K562 (cell line): ENCODE results near the gene NOLC1. TPM values are rescaled to one million over a fixed set of nuclear protein-coding genes. Genes with fewer than 3 reads are reported as not detected.

ENCODE experiments used
- CBX8 ChIP-seq: fragments of 200-600 bp; sonication (generic); IDR thresholded peaks from 2 replicates; pipeline ENCODE4 v1.6.1; 2012; ENCODE audit warnings: borderline replicate concordance, mixed run types, low read depth, mild to moderate bottlenecking, moderate library complexity, mixed read lengths, low read length, control low read depth, inconsistent platforms; ENCODE audit not compliant: poor library complexity, severe bottlenecking; ENCODE audit errors: extremely low read depth
- COPS2 ChIP-seq: fragments of 450-650 bp; conservative IDR thresholded peaks from 2 replicates; pipeline ENCODE4 v1.6.1; 2016; ENCODE audit warnings: mild to moderate bottlenecking, moderate library complexity
- E2F1 ChIP-seq: sonication (generic); formaldehyde crosslinking; IDR thresholded peaks from 2 replicates; pipeline ENCODE4 v1.8.1; 2023; ENCODE audit warnings: mild to moderate bottlenecking, missing genetic modification reagents, moderate library complexity
- EP400 ChIP-seq: fragments of 450-650 bp; IDR thresholded peaks from 2 replicates; pipeline ENCODE4 v1.6.1; 2017; ENCODE audit warnings: antibody characterized with exemption, mild to moderate bottlenecking, moderate library complexity
- ERF ChIP-seq: fragments of 450-650 bp; formaldehyde crosslinking; IDR thresholded peaks from 2 replicates; pipeline ENCODE4 v1.4.0; 2020; ENCODE audit warnings: mild to moderate bottlenecking, mixed read lengths
- FOXM1 ChIP-seq, 2 experiments: fragments of 450-650 bp in 1 of 2; sonication (generic) in 1 of 2; formaldehyde crosslinking in 1 of 2; IDR thresholded peaks; 2 replicates each; pipeline versions ENCODE4 v1.6.1 to v1.9.0; 2017 to 2022; ENCODE audit warnings: low read depth in 2 of 2, mild to moderate bottlenecking in 2 of 2, missing genetic modification reagents in 1 of 2, moderate library complexity in 1 of 2
- HOXB6 ChIP-seq: fragments of 250-450 bp; sonication (Bioruptor Pico); IDR thresholded peaks from 2 replicates; pipeline ENCODE4 v1.5.1; 2022; ENCODE audit warnings: mild to moderate bottlenecking, borderline replicate concordance
- MEF2D ChIP-seq: conservative IDR thresholded peaks from 2 replicates; pipeline ENCODE4 v1.6.1; 2016; ENCODE audit warnings: low read depth, missing genetic modification characterization, missing compliant biosample characterization
- PHF20 ChIP-seq: fragments of 450-650 bp; IDR thresholded peaks from 2 replicates; pipeline ENCODE4 v1.6.1; 2018; ENCODE audit not compliant: partially characterized antibody
- PTTG1 ChIP-seq: fragments of 450-650 bp; IDR thresholded peaks from 2 replicates; pipeline ENCODE4 v1.6.1; 2016; ENCODE audit warnings: low read depth, mild to moderate bottlenecking, missing genetic modification characterization, missing compliant biosample characterization
- SFPQ ChIP-seq: fragments of 200-400 bp; formaldehyde crosslinking; IDR thresholded peaks from 2 replicates; pipeline ENCODE4 v1.6.1; 2017; ENCODE audit warnings: mild to moderate bottlenecking, low read depth, low read length, moderate library complexity
- SMARCA4 ChIP-seq: fragments of 450-650 bp; IDR thresholded peaks from 2 replicates; pipeline ENCODE4 v1.6.1; 2016
- ZEB2 ChIP-seq: fragments of 450-650 bp; IDR thresholded peaks from 2 replicates; pipeline ENCODE4 v1.6.1; 2016
- ZNF507 ChIP-seq: conservative IDR thresholded peaks from 2 replicates; pipeline ENCODE4 v1.6.1; 2017; ENCODE audit warnings: missing genetic modification characterization, missing compliant biosample characterization
- ZNF696 ChIP-seq: fragments of 250-450 bp; sonication (Bioruptor Pico); conservative IDR thresholded peaks from 2 replicates; pipeline ENCODE4 v1.4.0; 2020; ENCODE audit warnings: mild to moderate bottlenecking, moderate library complexity
- polyA plus RNA-seq, 8 experiments: library from polyadenylated mRNA; depleted of rRNA in 4 of 8; stranded (reverse) in 5 of 8; unstranded in 3 of 8; fragments of >200 nt; fragmentation: Nextera tagmentation in 2 of 8; fragmentation: Illumina TruSeq in 1 of 8; extraction: Ambion mirVana in 2 of 8; extraction: Trizol in 1 of 8; gene quantifications; 2 replicates each; pipeline versions ENCODE4 v1.2.1 to v1.2.3, GENCODE V29; 2011 to 2014; ENCODE audit warnings: inconsistent platforms in 1 of 8, missing spikeins in 1 of 8
- total RNA-seq, 7 experiments: library from RNA; depleted of rRNA in 6 of 7; stranded (reverse); fragments of >200 nt in 6 of 7; fragmentation: Illumina TruSeq in 2 of 7; extraction: Trizol in 2 of 7; gene quantifications; 2 replicates each; pipeline versions ENCODE4 v1.2.1 to v1.2.3, GENCODE V29; 2011 to 2021; ENCODE audit warnings: low replicate concordance in 1 of 7
- TF ChIP-seq, protein P1 (sequence below): sonication (generic); formaldehyde crosslinking; IDR thresholded peaks from 2 replicates; pipeline ENCODE4 v1.5.0; 2020; ENCODE audit warnings: missing genetic modification reagents
- TF ChIP-seq, protein P2 (sequence below): fragments of 250-450 bp; sonication (Bioruptor Pico); IDR thresholded peaks from 2 replicates; pipeline ENCODE4 v1.5.0; 2022; ENCODE audit warnings: mild to moderate bottlenecking
- TF ChIP-seq, protein P3 (sequence below): sonication (generic); formaldehyde crosslinking; IDR thresholded peaks from 2 replicates; pipeline ENCODE4 v1.8.1; 2023; ENCODE audit warnings: mild to moderate bottlenecking, missing genetic modification reagents

The NOLC1 gene
- total and polyA plus RNA-seq, 9 of the 15 experiments (the other 6 are each of a cell fraction or from before 2014, with no cell fraction given), result 102 to 310 (median 165) TPM

DNA sequence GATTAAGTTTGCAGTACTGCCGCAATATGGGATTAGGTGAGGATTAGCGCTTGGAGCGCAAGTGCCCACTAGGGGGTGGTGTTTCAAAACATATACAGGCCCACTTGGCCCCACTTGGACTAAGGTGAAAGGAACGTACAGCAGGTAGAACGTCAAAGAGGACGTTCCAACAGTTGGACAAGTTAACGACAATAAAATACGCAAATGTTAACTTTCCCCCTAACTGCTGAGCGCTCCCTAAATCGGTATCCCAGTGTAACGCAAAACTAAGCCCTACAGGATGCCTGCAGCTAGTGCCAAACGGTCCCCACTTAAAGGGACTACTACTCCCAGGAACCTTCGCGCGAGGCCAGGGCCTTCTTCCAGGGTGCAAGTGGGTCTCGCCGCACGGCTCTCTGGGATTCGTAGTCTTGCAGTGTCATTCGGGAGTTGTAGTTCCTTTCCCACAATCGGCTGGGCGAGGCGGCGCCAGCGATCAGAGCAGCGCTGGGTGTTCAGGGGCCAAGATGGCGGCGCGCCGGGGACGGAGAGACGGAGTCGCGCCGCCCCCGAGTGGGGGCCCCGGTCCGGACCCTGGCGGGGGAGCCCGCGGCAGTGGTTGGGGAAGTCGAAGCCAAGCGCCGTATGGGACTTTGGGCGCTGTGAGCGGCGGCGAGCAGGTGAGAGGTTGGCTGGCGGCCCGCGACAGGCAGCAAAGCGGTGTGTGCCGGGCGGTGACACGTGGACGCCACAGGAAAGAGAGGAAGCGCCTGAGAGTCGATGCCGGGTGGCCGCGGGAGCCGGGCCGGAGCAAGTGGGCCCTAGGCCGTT, 19.4 kb upstream of the NOLC1 start, which contains the start of gene PPRC1 (continued):
- no peak for TF ChIP-seq SFPQ
- TF ChIP-seq COPS2, result no peak
- TF ChIP-seq PHF20, result no peak
- peak; percentile 95; the same call in 1 of the 2 replicates for TF ChIP-seq EP400
- TF ChIP-seq, protein P1, sequence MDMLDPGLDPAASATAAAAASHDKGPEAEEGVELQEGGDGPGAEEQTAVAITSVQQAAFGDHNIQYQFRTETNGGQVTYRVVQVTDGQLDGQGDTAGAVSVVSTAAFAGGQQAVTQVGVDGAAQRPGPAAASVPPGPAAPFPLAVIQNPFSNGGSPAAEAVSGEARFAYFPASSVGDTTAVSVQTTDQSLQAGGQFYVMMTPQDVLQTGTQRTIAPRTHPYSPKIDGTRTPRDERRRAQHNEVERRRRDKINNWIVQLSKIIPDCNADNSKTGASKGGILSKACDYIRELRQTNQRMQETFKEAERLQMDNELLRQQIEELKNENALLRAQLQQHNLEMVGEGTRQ (CRISPR knock-in tag), result no peak
- TF ChIP-seq, protein P2, sequence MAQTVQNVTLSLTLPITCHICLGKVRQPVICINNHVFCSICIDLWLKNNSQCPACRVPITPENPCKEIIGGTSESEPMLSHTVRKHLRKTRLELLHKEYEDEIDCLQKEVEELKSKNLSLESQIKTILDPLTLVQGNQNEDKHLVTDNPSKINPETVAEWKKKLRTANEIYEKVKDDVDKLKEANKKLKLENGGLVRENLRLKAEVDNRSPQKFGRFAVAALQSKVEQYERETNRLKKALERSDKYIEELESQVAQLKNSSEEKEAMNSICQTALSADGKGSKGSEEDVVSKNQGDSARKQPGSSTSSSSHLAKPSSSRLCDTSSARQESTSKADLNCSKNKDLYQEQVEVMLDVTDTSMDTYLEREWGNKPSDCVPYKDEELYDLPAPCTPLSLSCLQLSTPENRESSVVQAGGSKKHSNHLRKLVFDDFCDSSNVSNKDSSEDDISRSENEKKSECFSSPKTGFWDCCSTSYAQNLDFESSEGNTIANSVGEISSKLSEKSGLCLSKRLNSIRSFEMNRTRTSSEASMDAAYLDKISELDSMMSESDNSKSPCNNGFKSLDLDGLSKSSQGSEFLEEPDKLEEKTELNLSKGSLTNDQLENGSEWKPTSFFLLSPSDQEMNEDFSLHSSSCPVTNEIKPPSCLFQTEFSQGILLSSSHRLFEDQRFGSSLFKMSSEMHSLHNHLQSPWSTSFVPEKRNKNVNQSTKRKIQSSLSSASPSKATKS (CRISPR knock-in tag), result no peak
- TF ChIP-seq ERF (CRISPR knock-in tag), result no peak
- TF ChIP-seq ZEB2, result peak; percentile 61; the same call in 1 of the 2 replicates
- no peak for TF ChIP-seq HOXB6
- TF ChIP-seq FOXM1 (IDR thresholded peaks at IDR 0.05; ENCODE audit: low read depth), result no peak
- TF ChIP-seq FOXM1 (CRISPR knock-in tag; IDR thresholded peaks at IDR 0.05; ENCODE audit: low read depth), result 0 out of 2 replicates have a peak, but pooled peaks have one; percentile 12
- no peak for TF ChIP-seq PTTG1 (tag)
- TF ChIP-seq, protein P3, sequence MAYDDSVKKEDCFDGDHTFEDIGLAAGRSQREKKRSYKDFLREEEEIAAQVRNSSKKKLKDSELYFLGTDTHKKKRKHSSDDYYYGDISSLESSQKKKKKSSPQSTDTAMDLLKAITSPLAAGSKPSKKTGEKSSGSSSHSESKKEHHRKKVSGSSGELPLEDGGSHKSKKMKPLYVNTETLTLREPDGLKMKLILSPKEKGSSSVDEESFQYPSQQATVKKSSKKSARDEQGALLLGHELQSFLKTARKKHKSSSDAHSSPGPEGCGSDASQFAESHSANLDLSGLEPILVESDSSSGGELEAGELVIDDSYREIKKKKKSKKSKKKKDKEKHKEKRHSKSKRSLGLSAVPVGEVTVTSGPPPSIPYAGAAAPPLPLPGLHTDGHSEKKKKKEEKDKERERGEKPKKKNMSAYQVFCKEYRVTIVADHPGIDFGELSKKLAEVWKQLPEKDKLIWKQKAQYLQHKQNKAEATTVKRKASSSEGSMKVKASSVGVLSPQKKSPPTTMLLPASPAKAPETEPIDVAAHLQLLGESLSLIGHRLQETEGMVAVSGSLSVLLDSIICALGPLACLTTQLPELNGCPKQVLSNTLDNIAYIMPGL (CRISPR knock-in tag), result 0 out of 2 replicates have a peak, but pooled peaks have one; percentile 68
- TF ChIP-seq E2F1 (CRISPR knock-in tag), result peak; percentile 64; the same call in 1 of the 2 replicates
- no peak for TF ChIP-seq ZNF507 (tag)
- no peak for TF ChIP-seq MEF2D
- TF ChIP-seq ZNF696 (CRISPR knock-in tag), result no peak
- no peak for TF ChIP-seq CBX8
- TF ChIP-seq SMARCA4, result peak; percentile 84
